Mesodermal cell (in vitro differentiated cells): ENCODE measurements around the gene ZBTB16.

Experiments
- H3K27ac ChIP-seq: 2 replicates; pipeline ENCODE4 v1.7.0; 2013; ENCODE audit warnings: mild to moderate bottlenecking, low read depth, low read length, moderate library complexity; ENCODE audit not compliant: severe bottlenecking
- H3K36me3 ChIP-seq: 2 replicates; pipeline ENCODE4 v1.7.1; 2013; ENCODE audit warnings: mild to moderate bottlenecking, low read length, moderate library complexity; ENCODE audit not compliant: control insufficient read depth, insufficient read depth
- H3K4me1 ChIP-seq: one replicate; pipeline ENCODE4 v1.7.1; 2013; ENCODE audit warnings: mild to moderate bottlenecking, low read length; ENCODE audit not compliant: insufficient read depth, control insufficient read depth, poor library complexity, severe bottlenecking
- H3K4me3 ChIP-seq: 2 replicates; pipeline ENCODE4 v1.7.0; 2013; ENCODE audit warnings: low read length, control low read depth, mild to moderate bottlenecking; ENCODE audit not compliant: insufficient read depth, poor library complexity, severe bottlenecking; ENCODE audit errors: extremely low read depth
- H3K9me3 ChIP-seq: 2 replicates; pipeline ENCODE4 v1.7.1; 2013; ENCODE audit warnings: mild to moderate bottlenecking, low read length, moderate library complexity; ENCODE audit not compliant: control insufficient read depth
- WGBS, 2 experiments: methylation state at CpG; one replicate each; pipeline ENCODE4 v1.1.5; 2013; ENCODE audit warnings: missing lambda C conversion rate in 2 of 2; ENCODE audit not compliant: insufficient coverage in 2 of 2; 5-methylcytosine and 5-hydroxymethylcytosine counted together

ZBTB16 gene

GRCh38 chr11:114142707-114143106 is 83.2 kb downstream of the ZBTB16 start:
- WGBS, 2 experiments = 100% methylated on average over 1 of the region's 6 CpGs; no CpG with 5 or more reads in 1 of the 2 experiments
- H3K4me3 ChIP-seq = no peak overlapping the region
- H3K4me1 ChIP-seq = peaks cover 26% of the 10 kb centered on the region
- H3K9me3 ChIP-seq = no peaks in the 10 kb centered on the region
- no peak overlapping the region for H3K27ac ChIP-seq
- no peaks in the 10 kb centered on the region for H3K36me3 ChIP-seq

- Histone ChIP-seq H3K36me3 (no peaks in the 10 kb centered on the region), H3K9me3 (no peaks in the 10 kb centered on the region), H3K4me1 (peaks cover 24% of the 10 kb centered on the region), H3K4me3 (no peak overlapping the region), H3K27ac (no peak overlapping the region)
- whole genome bisulfite sequencing, 2 experiments = 77 to 100% methylated on average over 1 of the region's 2 CpGs
These were observed 85.8 kb downstream of the ZBTB16 start for GRCh38 chr11:114145166-114145775.

GRCh38 chr11:114147375-114148012 is 88.0 kb downstream of the ZBTB16 start:
- no peaks in the 10 kb centered on the region for H3K9me3 ChIP-seq
- WGBS, 2 experiments = 100% methylated on average over 2 of the region's 5 CpGs; no CpG with 5 or more reads in 1 of the 2 experiments
- H3K36me3 ChIP-seq = no peaks in the 10 kb centered on the region
- no peak overlapping the region for H3K4me3 ChIP-seq
- peak overlapping the region; percentile 16 for H3K27ac ChIP-seq
- peaks cover 24% of the 10 kb centered on the region for H3K4me1 ChIP-seq

GRCh38 chr11:114148013-114148382 is 88.5 kb downstream of the ZBTB16 start:
- H3K36me3 ChIP-seq = no peaks in the 10 kb centered on the region
- WGBS, 2 experiments = 48 to 58% methylated on average over 5 of the region's 5 CpGs
- H3K4me3 ChIP-seq = no peak overlapping the region
- H3K27ac ChIP-seq = peak overlapping the region; percentile 16
- peaks cover 24% of the 10 kb centered on the region for H3K4me1 ChIP-seq
- H3K9me3 ChIP-seq = no peaks in the 10 kb centered on the region

GRCh38 chr11:114149689-114150407 is 90.3 kb downstream of the ZBTB16 start:
- H3K4me1 ChIP-seq = peaks cover 10% of the 10 kb centered on the region
- WGBS, 2 experiments = 83% methylated on average over 2 of the region's 3 CpGs; no CpG with 5 or more reads in 1 of the 2 experiments
- H3K27ac ChIP-seq = no peak overlapping the region
- H3K36me3 ChIP-seq = no peaks in the 10 kb centered on the region
- H3K4me3 ChIP-seq = no peak overlapping the region
- H3K9me3 ChIP-seq = no peaks in the 10 kb centered on the region

GRCh38 chr11:114150671-114151070 is 91.2 kb downstream of the ZBTB16 start:
- WGBS, 2 experiments = 63 to 77% methylated on average over 3 to 5 of the region's 6 CpGs
- no peak overlapping the region for H3K27ac ChIP-seq
- H3K4me3 ChIP-seq = no peak overlapping the region
- H3K4me1 ChIP-seq = peaks cover 10% of the 10 kb centered on the region
- H3K36me3 ChIP-seq = no peaks in the 10 kb centered on the region
- no peaks in the 10 kb centered on the region for H3K9me3 ChIP-seq

GRCh38 chr11:114151631-114152030 is 92.1 kb downstream of the ZBTB16 start:
- no peak overlapping the region for H3K4me3 ChIP-seq
- 100% methylated on average over 1 of the region's 2 CpGs for WGBS, 2 experiments
- H3K9me3 ChIP-seq = no peaks in the 10 kb centered on the region
- peaks cover 10% of the 10 kb centered on the region for H3K4me1 ChIP-seq
- H3K27ac ChIP-seq = no peak overlapping the region
- no peaks in the 10 kb centered on the region for H3K36me3 ChIP-seq

GRCh38 chr11:114152162-114152561 is 92.7 kb downstream of the ZBTB16 start:
- Histone ChIP-seq H3K27ac (no peak overlapping the region), H3K36me3 (no peaks in the 10 kb centered on the region), H3K4me1 (peaks cover 10% of the 10 kb centered on the region), H3K9me3 (no peaks in the 10 kb centered on the region), H3K4me3 (no peak overlapping the region)
- WGBS, 2 experiments = 68 to 90% methylated on average over 3 of the region's 3 CpGs

- H3K4me3 ChIP-seq = no peak overlapping the region
- 83 to 100% methylated on average over 1 to 2 of the region's 2 CpGs for WGBS, 2 experiments
- no peak overlapping the region for H3K27ac ChIP-seq
- H3K4me1 ChIP-seq = peaks cover 4% of the 10 kb centered on the region
- no peaks in the 10 kb centered on the region for H3K9me3 ChIP-seq
- no peaks in the 10 kb centered on the region for H3K36me3 ChIP-seq
These were observed 93.3 kb downstream of the ZBTB16 start for GRCh38 chr11:114152785-114153184.

- no peaks in the 10 kb centered on the region for H3K36me3 ChIP-seq
- no peak overlapping the region for H3K4me3 ChIP-seq
- H3K4me1 ChIP-seq = no peaks in the 10 kb centered on the region
- H3K9me3 ChIP-seq = no peaks in the 10 kb centered on the region
- no peak overlapping the region for H3K27ac ChIP-seq
- WGBS, 2 experiments = 81 to 93% methylated on average over 3 to 4 of the region's 4 CpGs
These were observed 93.7 kb downstream of the ZBTB16 start for GRCh38 chr11:114153224-114153623.
